ACC112 (cell line): ENCODE results near the gene RETREG1.
A peak's percentile ranks its signal among the peaks of the same experiment; 100 is the strongest.

ENCODE experiments used
- H2AFZ ChIP-seq: fragments of 200-600 bp; sonication (generic); one replicate; pipeline ENCODE4 v1.6.0; 2017; ENCODE audit warnings: antibody characterized with exemption, low read length; ENCODE audit not compliant: unreplicated experiment
- H3K27ac ChIP-seq: fragments of 200-600 bp; sonication (generic); 2 replicates; pipeline ENCODE4 v1.5.1; 2014; ENCODE audit warnings: low read depth, mild to moderate bottlenecking, antibody characterized with exemption, low read length, moderate library complexity
- H3K27me3 ChIP-seq: fragments of 200-600 bp; sonication (generic); 2 replicates; pipeline ENCODE4 v1.6.1; 2014; ENCODE audit warnings: mild to moderate bottlenecking, antibody characterized with exemption, low read length, moderate library complexity, mixed read lengths; ENCODE audit not compliant: insufficient read depth
- H3K36me3 ChIP-seq: fragments of 200-600 bp; sonication (generic); 2 replicates; pipeline ENCODE4 v1.6.1; 2016; ENCODE audit warnings: mild to moderate bottlenecking, antibody characterized with exemption, low read length, moderate library complexity, mixed read lengths; ENCODE audit not compliant: insufficient read depth
- H3K4me1 ChIP-seq: fragments of 200-600 bp; sonication (generic); one replicate; pipeline ENCODE4 v1.6.1; 2016; ENCODE audit warnings: low read length, mixed read lengths; ENCODE audit not compliant: insufficient read depth, unreplicated experiment, control insufficient read depth
- H3K4me3 ChIP-seq: fragments of 200-600 bp; sonication (generic); 2 replicates; pipeline ENCODE4 v1.5.1; 2014; ENCODE audit warnings: mild to moderate bottlenecking, low read depth, low read length
- H3K79me2 ChIP-seq: fragments of 200-600 bp; sonication (generic); one replicate; pipeline ENCODE4 v1.6.0; 2016; ENCODE audit warnings: low read length; ENCODE audit not compliant: control insufficient read depth, unreplicated experiment, insufficient read depth

The RETREG1 gene

GRCh38 chr5:16570121-16570815 lies 46.5 kb downstream of the RETREG1 start:
- Histone ChIP-seq H3K27me3 (peaks cover 14% of the 10 kb centered on the region; the same call in 1 of the 2 replicates), H2AFZ (peak overlapping the region; percentile 8), H3K4me3 (no peak overlapping the region), H3K36me3 (no peaks in the 10 kb centered on the region), H3K4me1 (peaks cover 28% of the 10 kb centered on the region), H3K79me2 (no peaks in the 10 kb centered on the region), H3K27ac (peak overlapping the region; percentile 43)

- Histone ChIP-seq H3K27me3 (peaks cover 24% of the 10 kb centered on the region), H3K79me2 (no peaks in the 10 kb centered on the region), H3K4me3 (no peak overlapping the region), H3K27ac (0 out of 2 replicates have a peak overlapping the region, but pooled peaks have one; percentile 2), H3K36me3 (no peaks in the 10 kb centered on the region), H2AFZ (no peak overlapping the region), H3K4me1 (peaks cover 19% of the 10 kb centered on the region)
Measured at GRCh38 chr5:16568875-16569580, 47.8 kb downstream of the RETREG1 start.

DNA sequence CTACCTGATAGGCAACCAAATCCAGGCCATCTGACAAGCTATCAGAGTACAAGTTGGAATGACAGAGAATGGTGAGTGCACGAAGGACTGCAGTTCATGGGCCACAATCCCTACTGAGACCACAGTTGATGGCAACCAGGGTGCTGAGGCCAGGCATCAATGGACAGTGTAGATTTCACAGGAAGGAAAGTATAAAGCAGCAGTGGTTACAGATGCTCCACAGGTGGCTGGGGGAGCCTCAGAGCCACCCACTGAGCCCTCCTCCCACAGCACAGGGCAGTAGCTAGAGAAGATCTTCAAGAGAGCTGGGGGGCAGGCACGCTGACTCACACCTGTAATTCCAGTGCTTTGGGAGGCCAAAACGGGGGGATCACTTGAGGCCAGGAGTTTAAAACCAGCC lies 49.4 kb downstream of the RETREG1 start:
- no peaks in the 10 kb centered on the region for H3K79me2 ChIP-seq
- no peaks in the 10 kb centered on the region for H3K36me3 ChIP-seq
- no peak overlapping the region for H3K27ac ChIP-seq
- peaks cover 24% of the 10 kb centered on the region for H3K27me3 ChIP-seq
- no peak overlapping the region for H2AFZ ChIP-seq
- no peak overlapping the region for H3K4me3 ChIP-seq
- peaks cover 19% of the 10 kb centered on the region for H3K4me1 ChIP-seq

DNA sequence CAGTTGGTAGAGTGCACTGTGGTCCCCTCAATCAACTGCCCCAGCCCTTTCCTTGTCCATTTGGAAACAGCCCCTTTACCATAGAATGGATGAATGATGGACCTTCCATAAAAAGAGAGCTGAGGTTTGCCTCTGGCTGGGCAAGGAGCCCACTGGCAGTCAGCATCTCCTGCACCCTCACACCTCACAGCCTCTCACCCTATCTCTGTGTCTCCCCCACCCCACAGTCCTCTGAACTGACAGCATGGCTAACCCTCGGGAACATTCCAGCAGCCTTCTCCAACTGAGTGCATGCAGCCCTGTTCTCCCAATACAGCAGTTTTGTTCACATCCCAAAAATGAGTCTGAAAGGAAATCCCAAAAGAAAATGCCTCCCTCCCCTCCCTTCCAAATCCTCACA lies 51.7 kb downstream of the RETREG1 start:
- Histone ChIP-seq H2AFZ (no peak overlapping the region), H3K4me1 (peaks cover 9% of the 10 kb centered on the region), H3K27ac (no peak overlapping the region), H3K36me3 (no peaks in the 10 kb centered on the region), H3K79me2 (no peaks in the 10 kb centered on the region), H3K4me3 (no peak overlapping the region), H3K27me3 (peaks cover 24% of the 10 kb centered on the region)

- H2AFZ ChIP-seq, result no peak overlapping the region
- peaks cover 1% of the 10 kb centered on the region for H3K4me1 ChIP-seq
- no peak overlapping the region for H3K27ac ChIP-seq
- H3K4me3 ChIP-seq, result no peak overlapping the region
- H3K79me2 ChIP-seq, result no peaks in the 10 kb centered on the region
- H3K36me3 ChIP-seq, result no peaks in the 10 kb centered on the region
- H3K27me3 ChIP-seq, result peaks cover 24% of the 10 kb centered on the region
Measured at GRCh38 chr5:16564248-16564867, 52.4 kb downstream of the RETREG1 start.

DNA sequence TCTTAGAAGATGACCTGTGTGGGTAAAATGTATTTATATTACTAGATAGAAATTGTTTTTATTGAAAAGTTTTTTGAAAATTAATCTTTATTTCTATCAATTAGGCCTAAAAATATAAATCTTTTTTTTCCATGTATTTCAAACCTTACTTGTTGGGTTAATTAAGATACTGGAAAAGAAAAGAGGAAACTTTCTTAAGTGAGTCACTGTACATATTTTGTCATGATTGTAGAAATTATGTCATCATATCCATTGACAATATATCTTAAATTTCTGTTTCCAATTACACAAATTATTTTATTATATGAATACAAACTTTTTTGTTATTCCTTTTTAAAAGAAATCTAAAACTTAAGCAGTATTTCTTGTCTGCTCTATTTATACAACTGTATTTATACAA lies 53.1 kb downstream of the RETREG1 start:
- H3K36me3 ChIP-seq, result no peaks in the 10 kb centered on the region
- H3K27ac ChIP-seq, result no peak overlapping the region
- no peak overlapping the region for H3K4me3 ChIP-seq
- no peaks in the 10 kb centered on the region for H3K4me1 ChIP-seq
- peaks cover 24% of the 10 kb centered on the region for H3K27me3 ChIP-seq
- H3K79me2 ChIP-seq, result no peaks in the 10 kb centered on the region
- no peak overlapping the region for H2AFZ ChIP-seq

DNA sequence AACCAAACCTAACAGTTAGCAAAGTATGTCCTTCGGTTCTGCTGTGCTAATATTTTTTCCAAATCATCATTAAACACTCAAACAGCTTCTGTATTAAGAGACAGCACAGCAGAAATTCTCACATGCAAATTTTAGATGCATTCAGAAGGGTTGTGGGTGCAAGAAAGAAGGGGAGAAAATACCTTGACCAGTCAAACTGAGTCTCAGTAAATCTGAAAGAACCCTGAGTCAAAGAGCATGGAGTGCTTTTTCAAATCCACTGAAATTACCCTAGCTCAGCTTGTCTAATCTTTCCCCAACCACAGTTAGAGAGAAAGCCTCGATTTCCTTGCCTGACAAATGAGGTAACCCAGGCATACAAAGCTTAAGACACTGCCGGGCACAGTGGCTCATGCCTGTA lies 55.1 kb downstream of the RETREG1 start:
- H3K27ac ChIP-seq, result no peak overlapping the region
- H3K4me3 ChIP-seq, result no peak overlapping the region
- H3K36me3 ChIP-seq, result no peaks in the 10 kb centered on the region
- no peaks in the 10 kb centered on the region for H3K79me2 ChIP-seq
- H2AFZ ChIP-seq, result no peak overlapping the region
- H3K4me1 ChIP-seq, result no peaks in the 10 kb centered on the region
- peaks cover 23% of the 10 kb centered on the region for H3K27me3 ChIP-seq

DNA sequence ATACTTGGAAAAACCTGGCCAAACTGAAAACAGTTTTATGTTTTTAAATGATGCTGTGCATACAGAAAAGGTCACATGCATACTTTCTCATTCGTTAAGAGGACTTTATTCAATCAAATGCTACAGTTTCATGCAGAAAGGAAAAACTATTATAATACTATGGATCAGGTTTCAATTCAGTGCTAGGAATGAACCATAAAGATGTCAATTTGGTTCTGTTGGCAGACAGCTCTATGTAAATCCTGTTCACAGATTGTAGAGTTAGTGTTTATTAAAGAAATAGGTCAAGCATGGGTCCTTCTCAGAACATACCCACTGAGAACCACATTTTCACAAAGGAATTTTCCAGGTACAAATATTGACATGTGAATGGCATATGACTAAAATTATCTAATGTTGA lies 57.1 kb downstream of the RETREG1 start:
- no peak overlapping the region for H2AFZ ChIP-seq
- H3K36me3 ChIP-seq, result no peaks in the 10 kb centered on the region
- H3K27ac ChIP-seq, result no peak overlapping the region
- H3K79me2 ChIP-seq, result no peaks in the 10 kb centered on the region
- H3K27me3 ChIP-seq, result peaks cover 6% of the 10 kb centered on the region; the same call in 1 of the 2 replicates
- no peaks in the 10 kb centered on the region for H3K4me1 ChIP-seq
- H3K4me3 ChIP-seq, result no peak overlapping the region

DNA sequence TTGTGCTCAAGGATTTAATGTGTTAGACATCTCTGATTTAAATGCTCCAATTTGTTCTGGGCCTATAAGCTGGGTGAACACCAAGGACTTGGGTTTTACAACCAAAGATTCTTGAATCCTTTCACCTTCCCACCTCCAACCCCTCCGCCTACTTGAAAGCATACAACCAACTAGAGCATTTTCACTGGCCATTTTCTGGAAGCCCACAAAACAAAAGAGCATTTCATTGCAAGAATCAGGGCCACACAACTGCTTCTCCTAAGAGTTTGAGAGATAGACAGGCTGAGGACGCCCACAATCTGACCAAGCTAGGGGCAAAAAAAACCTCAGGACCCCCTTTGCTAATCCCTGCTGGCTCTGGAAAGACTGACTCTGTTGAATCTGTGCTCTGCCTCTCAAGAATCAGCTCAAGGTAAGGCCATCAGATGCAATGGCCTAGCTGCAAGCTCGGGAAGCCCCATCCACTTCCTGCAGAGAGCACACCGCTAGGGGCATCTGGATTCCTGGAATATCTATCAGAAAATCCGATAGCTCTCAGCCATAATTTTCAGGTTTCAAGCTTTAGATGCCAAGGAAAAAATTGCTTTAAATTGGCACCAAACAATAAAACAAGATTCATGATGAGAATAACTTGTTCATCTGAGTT lies 57.7 kb downstream of the RETREG1 start:
- no peak overlapping the region for H3K27ac ChIP-seq
- no peaks in the 10 kb centered on the region for H3K4me1 ChIP-seq
- H3K4me3 ChIP-seq, result no peak overlapping the region
- no peaks in the 10 kb centered on the region for H3K36me3 ChIP-seq
- no peaks in the 10 kb centered on the region for H3K79me2 ChIP-seq
- 0 out of 2 replicates have a peak, but pooled peaks cover under 1% of the 10 kb centered on the region for H3K27me3 ChIP-seq
- H2AFZ ChIP-seq, result no peak overlapping the region

DNA sequence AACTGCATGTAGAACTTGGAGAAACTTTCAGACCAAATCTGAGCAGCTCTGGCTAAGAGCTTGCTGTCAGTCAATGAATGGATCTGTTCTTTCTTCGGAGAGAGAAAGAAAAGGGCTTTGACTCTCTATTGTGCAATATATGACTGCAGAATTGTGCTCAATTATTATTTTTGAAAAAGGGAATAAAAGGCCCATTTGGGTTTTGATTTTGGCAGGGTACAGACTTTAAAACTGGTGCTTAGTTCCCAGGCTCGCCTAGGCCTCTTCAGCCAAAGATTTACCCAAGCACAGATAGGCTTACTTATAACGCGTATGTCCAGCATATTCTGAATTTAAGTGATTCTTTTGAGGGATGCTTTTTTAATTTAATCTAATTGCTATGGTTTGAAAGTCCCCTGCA lies 59.3 kb downstream of the RETREG1 start:
- no peak overlapping the region for H3K27ac ChIP-seq
- H3K4me1 ChIP-seq, result no peaks in the 10 kb centered on the region
- no peaks in the 10 kb centered on the region for H3K27me3 ChIP-seq
- H3K79me2 ChIP-seq, result no peaks in the 10 kb centered on the region
- H3K36me3 ChIP-seq, result no peaks in the 10 kb centered on the region
- no peak overlapping the region for H2AFZ ChIP-seq
- H3K4me3 ChIP-seq, result no peak overlapping the region
